ENCODE results near the gene POLR3B.
"Not testable (repeated sequence)": the region's sequence is repeated elsewhere in the genome, so short reads cannot be mapped to it uniquely, and the experiment has no call there.

The POLR3B gene

GRCh38 chr12:106465605-106466004 is 108.1 kb downstream of the POLR3B start:
- DNase-seq (ENCODE audit: low spot score): not testable (repeated sequence)

GRCh38 chr12:106475662-106476061 is 118.1 kb downstream of the POLR3B start:
- not testable (repeated sequence) for DNase-seq (ENCODE audit: low spot score)

- DNase-seq (ENCODE audit: low spot score): not testable (repeated sequence)
These were observed 120.1 kb downstream of the POLR3B start for GRCh38 chr12:106477627-106478026.

- no peak for DNase-seq (ENCODE audit: low spot score)
These were observed 122.7 kb downstream of the POLR3B start for GRCh38 chr12:106480251-106480650.

- DNase-seq (ENCODE audit: low spot score): no peak
These were observed 123.7 kb downstream of the POLR3B start for GRCh38 chr12:106481246-106481645.

GRCh38 chr12:106487664-106488063 is 130.1 kb downstream of the POLR3B start:
- DNase-seq (ENCODE audit: low spot score): no peak

- DNase-seq (ENCODE audit: low spot score): no peak
These were observed 131.3 kb downstream of the POLR3B start for GRCh38 chr12:106488884-106489283.

- DNase-seq (ENCODE audit: low spot score): no peak
These were observed 132.7 kb downstream of the POLR3B start for GRCh38 chr12:106490264-106490663.

- no peak for DNase-seq (ENCODE audit: low spot score)
These were observed 135.3 kb downstream of the POLR3B start for GRCh38 chr12:106492857-106493256.

GRCh38 chr12:106493531-106493930 is 136.0 kb downstream of the POLR3B start:
- DNase-seq (ENCODE audit: low spot score): no peak

- no peak for DNase-seq (ENCODE audit: low spot score)
These were observed 137.9 kb downstream of the POLR3B start for GRCh38 chr12:106495354-106495965.

- no peak for DNase-seq (ENCODE audit: low spot score)
These were observed 140.5 kb downstream of the POLR3B start for GRCh38 chr12:106498056-106498455.

- no peak for DNase-seq (ENCODE audit: low spot score)
These were observed 142.1 kb downstream of the POLR3B start for GRCh38 chr12:106499628-106500027.

GRCh38 chr12:106506691-106507090 is 149.1 kb downstream of the POLR3B start:
- no peak for DNase-seq (ENCODE audit: low spot score)

GRCh38 chr12:106508966-106509365 is 151.4 kb downstream of the POLR3B start:
- DNase-seq (ENCODE audit: low spot score): no peak

- DNase-seq (ENCODE audit: low spot score): no peak
These were observed 153.8 kb downstream of the POLR3B start for GRCh38 chr12:106511365-106511764.

GRCh38 chr12:106517314-106517713 is 159.8 kb downstream of the POLR3B start:
- DNase-seq (ENCODE audit: low spot score): no peak

GRCh38 chr12:106519607-106520021 is 162.1 kb downstream of the POLR3B start:
- peak; percentile 27 for DNase-seq (ENCODE audit: low spot score)

- DNase-seq (ENCODE audit: low spot score): no peak
These were observed 164.4 kb downstream of the POLR3B start for GRCh38 chr12:106521901-106522300.

- no peak for DNase-seq (ENCODE audit: low spot score)
These were observed 165.2 kb downstream of the POLR3B start for GRCh38 chr12:106522708-106523107.

GRCh38 chr12:106527356-106527755 is 169.8 kb downstream of the POLR3B start:
- DNase-seq (ENCODE audit: low spot score): no peak

GRCh38 chr12:106541201-106541600 is 183.7 kb downstream of the POLR3B start:
- DNase-seq (ENCODE audit: low spot score): no peak

- no peak for DNase-seq (ENCODE audit: low spot score)
These were observed 193.9 kb downstream of the POLR3B start for GRCh38 chr12:106551410-106551809.

- DNase-seq (ENCODE audit: low spot score): no peak
These were observed 194.7 kb downstream of the POLR3B start for GRCh38 chr12:106552228-106552627.

All from AG08396 (cell line).